CD4-positive, alpha-beta T cell treated with Interleukin-4 for 1 hour (primary cell): ENCODE data around the gene SATL1.
"Not testable (repeated sequence)": the region's sequence is repeated elsewhere in the genome, so short reads cannot be mapped to it uniquely, and the experiment has no call there.

ENCODE experiments used
- DNase-seq, 2 donors: peaks; one replicate each; pipeline ENCODE4 v3.0.0-alpha.2; 2020 to 2022

Gene SATL1

GRCh38 chrX:85243761-85244449 lies at the start of gene SATL1, which contains the start of gene ZNF711:
SATL1 (minus strand) TSS chrX:85243779; CDS start chrX:85108968, 134,811 bp downstream.
ZNF711 (plus strand) TSS chrX:85243991; CDS start chrX:85247573, 3,582 bp downstream.
- peak; percentile 24 to 39 for DNase-seq

DNA sequence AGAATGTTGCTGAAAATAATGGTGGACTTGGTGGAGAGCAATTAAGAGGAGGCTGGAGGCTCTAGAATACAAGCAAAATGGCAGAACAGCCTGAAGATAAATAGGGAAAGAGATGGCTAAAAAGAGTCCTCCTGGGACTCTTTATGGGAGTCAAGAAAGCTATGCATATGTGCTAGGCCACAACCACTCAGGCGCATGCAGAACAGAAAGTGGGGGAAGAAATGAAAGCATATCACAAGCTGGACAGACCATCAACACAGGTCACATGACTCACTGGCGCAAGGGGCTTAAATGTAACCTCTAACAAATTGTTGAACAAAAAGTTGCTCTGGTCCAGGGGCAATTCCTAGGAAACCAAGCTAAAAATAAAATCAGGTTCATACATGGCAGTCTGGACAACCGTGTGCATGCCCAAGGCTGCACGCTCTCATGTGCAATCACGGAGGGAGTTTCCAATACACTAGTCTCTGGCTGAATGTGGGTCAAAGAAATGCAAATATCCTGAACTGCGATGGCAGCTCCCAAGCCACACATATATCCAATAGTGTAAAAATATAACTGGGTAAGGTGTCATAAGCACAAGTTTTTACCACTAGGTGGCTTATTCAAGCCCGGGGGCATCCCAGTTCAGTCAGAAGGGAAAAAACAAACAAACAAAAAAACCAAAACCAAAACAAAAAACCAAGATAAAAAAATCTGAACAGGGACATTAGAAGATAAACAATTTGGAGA lies 45.6 kb upstream of the SATL1 start:
- DNase-seq = no peak

DNA sequence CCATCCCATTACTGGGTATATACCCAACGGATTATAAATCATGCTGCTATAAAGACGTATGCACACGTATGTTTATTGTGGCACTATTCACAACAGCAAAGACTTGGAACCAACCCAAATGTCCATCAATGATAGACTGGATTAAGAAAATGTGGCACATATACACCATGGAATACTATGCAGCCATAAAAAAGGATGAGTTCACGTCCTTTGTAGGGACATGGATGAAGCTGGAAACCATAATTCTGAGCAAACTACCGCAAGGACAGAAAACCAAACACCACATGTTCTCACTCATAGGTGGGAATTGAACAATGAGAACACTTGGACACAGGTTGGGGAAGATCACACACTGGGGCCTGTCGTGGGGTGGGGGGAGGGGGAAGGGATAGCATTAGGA lies 41.7 kb upstream of the SATL1 start:
- not testable (repeated sequence) for DNase-seq

DNA sequence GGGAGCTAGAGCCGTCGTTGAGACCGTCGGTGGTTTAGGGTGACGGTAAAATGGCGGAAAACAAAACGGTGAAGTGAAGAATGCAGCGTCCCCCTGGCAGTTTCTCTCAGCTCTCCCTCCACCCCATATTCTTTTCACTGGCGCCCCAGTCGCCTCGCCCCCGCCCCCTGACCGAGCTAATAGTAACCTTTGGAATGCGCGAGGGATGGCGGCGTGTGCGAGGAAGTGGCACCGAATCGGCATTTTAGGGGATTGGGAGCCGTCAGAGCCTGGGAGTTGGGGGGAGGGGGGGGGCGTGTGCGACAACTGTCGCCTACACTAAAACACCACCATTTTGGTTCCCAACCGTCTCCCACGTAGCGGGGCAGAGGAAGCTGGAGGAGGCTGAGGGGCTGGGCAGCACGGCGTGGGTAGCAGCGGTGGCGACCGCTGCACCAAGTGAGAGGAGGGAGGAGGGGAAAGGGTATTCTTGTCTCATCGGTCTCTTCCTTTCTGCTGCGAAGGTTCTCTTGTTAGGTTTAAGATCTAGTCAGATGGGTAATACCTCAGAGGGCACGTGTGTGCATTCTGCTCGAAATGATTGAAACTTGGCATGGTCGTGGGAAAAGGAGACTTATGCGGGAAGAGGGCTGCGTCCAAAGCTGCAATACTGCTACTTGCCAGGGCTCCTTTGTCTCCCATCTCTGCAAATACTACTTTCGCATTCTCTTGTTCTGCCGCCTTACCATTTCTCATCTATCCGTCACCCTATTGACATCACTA lies 1.1 kb upstream of the SATL1 start:
- DNase-seq = no peak

GRCh38 chrX:85243155-85243554 lies 424 bp downstream of the SATL1 start:
- no peak for DNase-seq

- no peak for DNase-seq
Measured at GRCh38 chrX:85223359-85223758, 20.2 kb downstream of the SATL1 start.

DNA sequence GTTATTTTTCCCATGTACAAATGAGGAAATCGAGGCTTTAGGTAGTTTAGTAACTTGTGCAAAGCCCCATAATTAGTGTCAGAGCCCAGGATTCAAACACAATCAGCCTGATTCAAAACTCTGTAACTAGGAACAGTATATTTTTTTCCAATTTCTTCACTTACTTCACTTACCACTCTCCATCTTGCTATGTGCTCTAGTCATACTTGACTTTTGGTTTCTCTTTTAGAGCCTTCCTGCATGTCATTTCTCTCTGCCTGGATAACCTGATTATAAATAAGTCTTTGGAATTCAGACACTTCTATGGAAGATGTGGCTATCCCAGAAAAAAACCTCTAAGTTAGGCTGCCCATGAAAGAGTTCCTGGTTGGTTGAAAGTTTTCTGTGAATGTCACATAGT lies 22.2 kb downstream of the SATL1 start:
- DNase-seq = no peak

GRCh38 chrX:85215946-85216345 lies 27.6 kb downstream of the SATL1 start:
- no peak for DNase-seq

GRCh38 chrX:85213792-85214530 lies 29.6 kb downstream of the SATL1 start:
- DNase-seq = no peak

GRCh38 chrX:85203461-85203970 lies 40.1 kb downstream of the SATL1 start:
- DNase-seq = no peak

GRCh38 chrX:85196319-85196718 lies 47.3 kb downstream of the SATL1 start:
- no peak for DNase-seq

GRCh38 chrX:85159644-85160043 lies 83.9 kb downstream of the SATL1 start:
- no peak for DNase-seq

DNA sequence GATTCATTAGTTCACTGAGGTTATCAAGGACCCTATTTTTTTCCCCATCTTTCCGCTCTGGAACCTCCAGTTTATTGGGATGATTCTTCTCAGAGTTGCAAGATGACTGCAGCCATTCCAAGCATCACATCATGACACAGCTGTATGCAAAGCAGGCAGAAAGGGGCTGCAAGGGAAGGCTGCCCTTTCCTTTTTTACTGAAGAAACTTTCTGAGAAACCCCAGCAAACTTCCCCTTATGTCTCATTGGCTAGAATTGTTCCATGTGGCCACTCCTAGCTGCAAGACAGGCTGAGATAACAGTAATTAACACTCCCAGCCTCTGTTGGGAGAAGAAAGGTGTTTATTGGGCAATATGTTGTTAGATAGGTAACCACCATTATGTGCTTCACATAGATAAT lies 102.6 kb downstream of the SATL1 start:
- no peak for DNase-seq

DNA sequence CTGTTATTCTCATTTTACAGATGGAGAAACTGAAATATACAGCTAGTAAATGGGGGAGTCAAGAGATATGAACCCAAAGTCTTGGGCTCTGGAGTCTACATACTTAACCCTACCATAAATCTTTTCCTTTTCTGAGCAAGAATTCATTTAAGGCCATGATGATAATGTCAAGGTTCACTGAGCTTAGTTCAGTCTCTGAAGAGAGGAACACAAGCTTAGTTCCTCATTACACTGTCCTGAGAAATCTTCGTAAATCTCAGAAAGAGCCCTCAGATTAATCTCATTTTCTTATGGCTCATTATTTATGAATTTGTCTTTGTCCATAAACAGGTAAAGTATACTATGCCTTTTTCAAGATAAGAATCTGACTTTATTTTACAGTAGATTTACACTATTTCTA lies 104.2 kb downstream of the SATL1 start:
- no peak for DNase-seq

GRCh38 chrX:85136409-85136808 lies 107.2 kb downstream of the SATL1 start:
- DNase-seq = no peak

GRCh38 chrX:85115252-85115651 lies 128.3 kb downstream of the SATL1 start:
- no peak for DNase-seq

- DNase-seq = no peak
Measured at GRCh38 chrX:85114776-85115175, 128.8 kb downstream of the SATL1 start.

DNA sequence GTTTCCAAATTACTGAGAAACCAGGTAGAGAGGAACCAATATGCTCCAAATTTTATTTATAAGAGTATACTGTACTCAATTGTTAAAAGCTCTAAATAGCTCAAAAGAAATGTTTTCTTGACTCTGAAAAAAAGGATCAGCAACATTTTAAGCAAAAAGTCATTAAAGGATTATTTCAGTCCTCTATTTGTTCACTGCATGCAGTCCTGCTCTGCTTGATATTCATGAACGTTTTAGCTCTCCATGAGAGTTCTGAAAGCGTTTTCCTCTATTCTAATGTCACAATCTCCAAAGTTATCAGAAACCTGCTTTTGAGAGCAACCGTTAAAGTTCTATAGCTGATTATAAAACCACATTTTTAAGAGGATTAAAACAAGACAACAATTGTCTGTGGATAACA lies 129.4 kb downstream of the SATL1 start:
- DNase-seq = no peak

GRCh38 chrX:85113746-85114145 lies 129.8 kb downstream of the SATL1 start:
- DNase-seq = no peak

DNA sequence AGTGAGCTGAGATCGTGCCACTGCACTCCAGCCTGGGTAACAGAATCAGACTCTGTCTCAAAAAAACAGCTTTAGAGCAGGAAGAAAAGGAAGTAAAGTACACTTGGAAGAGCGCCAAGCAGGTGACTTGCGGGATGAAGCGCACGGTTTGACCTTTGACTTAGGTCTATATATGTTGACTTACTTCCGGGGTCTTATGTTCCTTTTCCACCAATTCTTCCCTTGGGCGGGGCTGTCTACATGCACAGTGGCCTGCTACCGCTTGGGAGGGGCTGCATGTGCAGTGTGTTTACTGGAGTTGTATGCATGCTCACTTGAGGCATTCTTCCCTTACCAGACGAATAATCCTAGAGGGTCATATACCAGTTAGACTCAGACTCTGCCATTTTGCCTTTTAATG lies 131.3 kb downstream of the SATL1 start:
- no peak for DNase-seq

GRCh38 chrX:85111347-85111746 lies 132.2 kb downstream of the SATL1 start:
- peak in 1 of 2 donors; percentile 4 for DNase-seq

GRCh38 chrX:85109235-85109634 lies 134.3 kb downstream of the SATL1 start:
- DNase-seq = no peak

- DNase-seq = no peak
Measured at GRCh38 chrX:85108165-85108564, 135.4 kb downstream of the SATL1 start.
